GM19468 (cell line): ENCODE data around the gene ITGB6.

Experiments
- ATAC-seq: cut with Tn5 transposase; IDR thresholded peaks from one replicate; pipeline ENCODE4 v1.9.1; 2021; ENCODE audit warnings: mild to moderate bottlenecking, moderate library complexity, moderate number of reproducible peaks; ENCODE audit not compliant: unreplicated experiment; ENCODE audit errors: extremely low read depth

ITGB6 gene

DNA sequence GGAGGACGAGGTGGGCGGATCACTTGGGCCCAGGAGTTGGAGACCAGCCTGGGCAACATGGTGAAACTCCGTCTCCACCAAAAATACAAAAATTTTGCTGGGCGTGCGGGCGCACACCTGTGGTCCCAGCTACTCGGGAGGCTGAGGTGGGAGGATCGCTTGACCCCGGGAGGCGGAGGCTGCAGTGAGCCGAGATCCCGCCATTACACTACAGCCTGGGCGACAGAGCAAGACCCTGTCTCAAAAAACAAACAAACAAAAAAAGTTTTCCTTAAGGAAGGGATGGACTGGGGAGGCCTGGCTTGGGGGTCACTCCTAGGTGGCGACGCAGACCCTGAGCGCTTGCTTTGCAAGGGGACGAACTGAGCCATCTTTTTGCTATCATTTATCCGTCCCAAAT, 138.5 kb downstream of the ITGB6 start:
- ATAC-seq, result no peak

DNA sequence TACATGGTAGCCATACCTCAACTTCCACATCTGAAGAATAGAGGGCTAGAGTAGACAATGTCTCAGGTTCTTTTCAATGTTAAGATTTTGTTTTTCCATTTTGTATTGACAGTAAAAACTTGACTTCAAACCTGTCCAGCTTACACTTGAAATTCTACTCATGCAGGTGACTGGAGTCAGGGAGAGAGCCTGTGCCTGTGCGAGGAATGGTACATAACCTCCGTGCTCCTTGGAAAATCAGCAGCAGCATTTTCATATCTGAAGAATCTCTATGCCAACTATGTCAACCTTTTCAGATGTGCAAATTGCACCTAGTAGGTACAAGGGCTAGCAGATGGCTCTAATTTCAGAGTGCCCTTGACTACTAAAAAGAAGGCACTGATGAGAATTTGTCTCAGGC, 139.8 kb downstream of the ITGB6 start:
- no peak for ATAC-seq

DNA sequence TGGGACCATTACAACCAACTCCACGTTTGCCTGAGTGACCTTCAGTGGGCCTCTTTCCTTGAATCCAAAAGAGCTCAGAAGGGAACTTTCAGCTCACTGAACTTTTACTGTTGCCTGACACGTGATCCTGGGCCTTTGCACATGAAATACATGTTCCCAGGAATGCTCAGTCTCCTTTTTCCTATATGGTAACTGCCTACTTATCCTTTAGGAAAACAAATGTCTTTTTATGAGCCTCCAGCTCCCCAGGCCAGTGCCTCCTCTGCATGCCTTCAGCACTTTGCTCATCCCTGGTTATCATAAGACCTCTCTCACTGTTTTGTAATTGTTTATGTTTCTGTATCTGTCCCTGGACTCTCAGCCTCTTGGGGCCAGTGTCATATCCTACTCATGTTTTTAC, 142.7 kb downstream of the ITGB6 start:
- no peak for ATAC-seq

DNA sequence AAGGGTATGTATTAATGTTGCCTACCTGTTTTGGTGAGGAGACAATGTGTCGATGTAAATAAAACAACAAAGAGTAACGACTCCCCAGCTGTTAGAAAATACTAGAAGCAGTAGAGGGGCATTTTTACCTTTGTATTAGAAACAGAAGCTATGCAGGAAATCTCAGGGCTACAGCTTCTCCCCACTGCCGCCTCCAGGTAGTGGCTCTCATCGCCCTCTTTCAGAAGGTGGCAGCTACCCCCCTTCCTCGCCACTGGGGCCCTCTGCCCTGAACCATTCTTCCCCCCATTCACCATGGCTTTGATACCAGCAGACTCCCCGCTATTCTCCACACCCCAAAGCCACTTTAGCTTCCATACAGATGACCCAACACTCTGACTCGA, 144.4 kb downstream of the ITGB6 start:
- ATAC-seq, result no peak

DNA sequence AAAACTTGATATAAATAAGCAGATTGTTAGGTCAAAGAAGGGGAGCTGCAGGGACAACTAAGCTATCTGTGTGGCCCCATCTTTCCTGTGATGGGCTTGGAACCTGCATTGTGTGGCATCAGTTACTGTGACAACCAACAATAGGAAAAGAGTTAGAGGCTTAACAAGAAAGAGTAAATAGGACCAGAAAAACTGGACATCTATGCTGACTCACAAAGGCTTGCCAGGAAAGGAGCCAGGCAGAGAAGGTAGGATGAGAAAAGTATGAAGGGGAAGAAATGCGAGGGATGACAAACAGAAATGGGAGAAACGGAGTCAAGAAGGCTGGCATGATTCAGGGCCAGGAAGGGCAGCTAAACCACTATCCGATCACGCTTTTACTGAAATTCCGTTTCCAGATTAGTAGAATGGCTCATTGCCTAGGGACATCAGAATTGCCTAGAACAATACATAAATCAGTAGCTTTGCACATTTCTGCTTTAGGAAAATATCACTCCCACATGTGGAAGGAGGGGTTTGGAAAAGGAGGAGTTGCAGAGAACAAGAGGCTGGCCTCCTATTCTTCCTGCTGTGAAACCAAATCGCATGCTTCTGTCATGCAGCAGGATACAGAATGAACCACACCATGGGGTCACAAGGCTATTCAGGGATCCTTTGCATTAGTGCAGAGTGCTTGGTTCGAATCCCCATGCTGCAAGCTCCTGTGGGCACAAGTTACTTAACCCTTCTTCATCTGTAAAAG, 144.9 kb downstream of the ITGB6 start:
- no peak for ATAC-seq

DNA sequence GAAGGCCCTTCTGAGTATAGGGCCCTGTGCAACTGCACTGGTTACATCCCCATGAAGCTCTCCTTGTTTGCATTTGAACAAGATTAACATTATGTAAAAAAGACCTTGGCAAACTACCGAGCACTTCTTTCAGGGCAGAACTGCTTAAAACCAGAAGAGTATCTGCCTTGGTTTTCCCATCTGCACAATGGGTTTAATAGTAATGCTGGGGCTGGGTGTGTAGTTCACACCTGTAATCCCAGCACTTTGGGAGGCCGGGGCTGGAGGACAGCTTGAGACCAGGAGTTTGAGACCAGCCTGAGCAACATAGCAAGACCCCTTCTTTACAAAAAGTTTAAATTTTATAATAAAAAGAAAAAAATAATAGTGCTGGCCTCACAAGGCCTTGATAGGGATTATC, 146.1 kb downstream of the ITGB6 start:
- no peak for ATAC-seq

DNA sequence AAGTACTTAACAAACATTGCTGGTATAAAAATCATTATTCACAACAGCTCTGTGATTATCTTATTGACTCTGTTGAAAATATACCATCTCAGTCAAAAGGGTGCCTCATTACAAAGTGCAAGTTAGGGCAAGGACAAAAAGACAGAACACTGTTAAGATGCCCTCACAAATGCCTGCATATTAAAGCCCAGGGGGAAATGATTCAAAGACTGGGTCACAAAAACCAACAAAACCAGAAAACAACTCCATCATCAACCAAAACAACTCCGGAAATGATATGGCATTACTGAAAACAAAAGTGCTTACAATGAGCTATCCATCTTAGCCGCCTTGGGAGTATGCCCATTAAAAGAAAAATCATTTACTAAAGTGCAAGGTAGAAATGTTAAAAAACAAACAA, 147.5 kb downstream of the ITGB6 start:
- ATAC-seq, result no peak

DNA sequence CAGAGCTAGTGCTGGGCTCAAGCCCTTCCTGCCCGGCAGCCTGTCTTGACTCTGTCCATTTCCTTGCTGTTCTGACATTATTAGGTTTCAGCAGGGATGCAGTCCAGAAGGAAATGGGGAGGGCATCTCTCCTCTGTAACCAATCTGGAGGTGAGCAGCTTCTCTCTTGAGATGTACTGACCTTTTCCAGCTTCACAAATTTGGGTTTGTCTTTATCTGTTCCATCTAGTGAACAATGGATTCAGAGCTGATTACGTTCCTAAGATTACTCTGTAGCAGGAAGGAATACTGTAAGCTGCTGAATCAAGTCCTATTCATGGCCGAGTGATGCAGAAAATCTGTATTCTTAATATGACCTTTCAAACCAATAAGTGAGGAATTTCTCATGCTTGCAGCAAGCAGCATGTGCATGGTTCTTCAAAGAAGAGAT, 148.7 kb downstream of the ITGB6 start:
- no peak for ATAC-seq

DNA sequence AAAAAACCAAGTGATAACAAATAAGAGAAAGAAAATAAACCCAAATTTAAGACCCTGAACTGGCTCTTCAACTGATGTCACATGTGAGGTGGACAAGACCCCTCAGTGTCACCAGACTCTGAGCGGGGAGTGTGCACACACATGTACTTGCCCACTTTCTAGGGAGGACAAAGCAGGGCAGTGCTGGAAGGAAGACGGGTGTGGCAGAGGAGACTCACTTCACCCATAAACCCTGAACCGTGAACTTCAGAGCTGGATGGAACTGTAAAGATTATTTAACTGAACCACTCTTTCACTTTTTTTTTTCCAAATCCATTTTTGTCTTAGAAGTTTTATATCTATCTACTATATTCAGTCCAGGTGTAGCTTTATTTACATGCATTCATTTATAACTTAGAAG, 149.9 kb downstream of the ITGB6 start:
- no peak for ATAC-seq
